ENCODE data around the gene VSTM5.

Gene VSTM5

DNA sequence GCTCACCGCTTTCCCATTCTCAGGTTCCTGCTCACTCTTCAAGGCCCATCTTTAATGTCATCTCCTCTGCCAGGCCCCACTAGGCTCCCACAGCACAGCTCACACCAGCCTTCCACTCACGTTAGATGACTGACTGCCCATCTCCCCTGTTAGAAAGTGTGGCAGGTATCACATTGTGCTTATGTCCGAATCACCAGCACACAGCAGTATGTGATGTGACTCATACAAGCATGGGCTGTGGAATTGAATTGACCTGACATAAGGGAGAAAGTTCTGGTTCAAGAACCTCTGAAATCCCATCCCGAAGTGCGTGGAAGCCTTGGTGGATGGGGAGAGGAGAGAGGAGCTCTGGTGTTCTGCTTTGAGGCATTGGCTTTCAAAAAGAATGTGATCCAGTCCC lies 6.5 kb downstream of the VSTM5 start:
- no peak for DNase-seq (ENCODE audit: low read depth in 3 of 3, low spot score in 1 of 3)

DNA sequence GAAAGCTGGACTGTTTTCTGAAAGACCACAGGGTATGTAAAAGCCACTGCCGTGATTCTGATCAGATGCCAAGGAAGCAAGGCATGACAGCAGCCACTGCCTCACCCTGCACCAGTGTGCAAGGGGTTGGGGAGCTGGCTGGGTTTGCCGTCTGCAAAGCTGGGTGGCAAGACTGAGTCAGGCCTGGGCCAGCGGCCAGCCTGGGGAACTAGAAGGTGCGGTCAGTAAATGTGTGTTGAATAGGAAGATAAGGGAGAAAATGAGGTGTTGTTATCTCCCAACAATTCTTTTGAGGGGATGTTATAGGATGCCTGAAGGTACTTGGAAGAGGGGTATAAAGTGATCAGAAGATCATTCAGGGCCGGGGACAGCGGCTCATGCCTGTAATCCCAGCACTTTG lies 8.0 kb downstream of the VSTM5 start:
- DNase-seq (ENCODE audit: low read depth in 3 of 3, low spot score in 1 of 3), result no peak

DNA sequence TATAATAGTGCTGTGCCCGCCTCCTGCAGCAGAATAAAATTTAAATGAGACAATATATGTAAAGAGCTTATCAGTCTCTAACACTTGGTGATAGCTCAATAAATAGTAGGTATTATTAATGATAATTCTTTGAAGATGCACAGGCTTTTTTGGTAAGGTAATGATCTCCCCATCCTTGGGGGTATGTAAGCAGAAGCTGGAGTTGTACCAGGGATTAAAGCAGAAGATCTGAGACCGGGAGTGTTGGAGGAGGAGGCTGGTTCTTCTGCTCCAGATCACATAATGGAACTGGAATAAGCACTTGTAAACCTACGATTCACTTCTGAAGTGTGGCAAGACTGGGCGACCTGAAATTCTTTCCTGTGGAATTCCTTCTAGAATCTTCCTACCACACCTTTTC lies 8.4 kb downstream of the VSTM5 start:
- no peak for DNase-seq (ENCODE audit: low read depth in 3 of 3, low spot score in 1 of 3)

DNA sequence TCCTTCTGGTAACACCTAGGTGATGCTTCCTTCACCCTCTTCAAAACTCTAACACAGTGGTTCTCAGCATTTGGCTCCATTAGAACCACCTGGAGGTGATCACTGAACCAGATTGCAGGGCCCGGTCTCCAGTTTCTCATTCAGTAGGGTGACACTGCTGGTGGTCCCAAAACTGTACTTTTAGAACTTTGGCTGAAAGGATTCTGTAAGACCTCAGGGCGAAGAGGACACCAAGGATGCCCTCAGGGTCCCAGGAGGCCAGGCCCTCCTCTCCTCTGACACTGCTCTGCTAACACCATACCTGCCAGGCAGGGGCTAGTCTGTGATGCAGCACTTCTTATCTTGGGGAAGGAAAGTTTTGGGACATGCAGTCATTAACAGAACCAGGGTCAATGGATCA lies 9.0 kb downstream of the VSTM5 start:
- DNase-seq (ENCODE audit: low read depth in 3 of 3, low spot score in 1 of 3), result no peak

DNA sequence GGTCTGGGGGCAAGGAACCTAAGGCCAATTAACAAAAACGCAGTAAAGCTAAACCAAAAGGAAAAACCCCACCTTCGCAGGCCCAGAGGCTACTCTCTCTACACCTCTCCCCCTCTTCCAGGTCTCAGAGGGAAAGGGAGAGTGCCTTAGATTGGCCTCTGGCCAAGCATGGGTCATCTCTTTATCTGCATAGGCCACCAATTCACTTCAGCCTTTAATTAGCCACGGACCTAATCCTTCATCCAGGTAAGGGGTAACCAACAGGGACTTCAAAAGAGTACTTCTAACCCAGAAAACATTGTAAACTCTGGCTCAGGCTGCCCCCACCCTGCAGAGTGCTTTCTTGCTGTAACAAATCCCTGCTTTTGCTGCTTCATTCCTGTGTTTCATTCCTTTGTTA lies 9.4 kb downstream of the VSTM5 start:
- no peak for DNase-seq (ENCODE audit: low read depth in 3 of 3, low spot score in 1 of 3)

DNA sequence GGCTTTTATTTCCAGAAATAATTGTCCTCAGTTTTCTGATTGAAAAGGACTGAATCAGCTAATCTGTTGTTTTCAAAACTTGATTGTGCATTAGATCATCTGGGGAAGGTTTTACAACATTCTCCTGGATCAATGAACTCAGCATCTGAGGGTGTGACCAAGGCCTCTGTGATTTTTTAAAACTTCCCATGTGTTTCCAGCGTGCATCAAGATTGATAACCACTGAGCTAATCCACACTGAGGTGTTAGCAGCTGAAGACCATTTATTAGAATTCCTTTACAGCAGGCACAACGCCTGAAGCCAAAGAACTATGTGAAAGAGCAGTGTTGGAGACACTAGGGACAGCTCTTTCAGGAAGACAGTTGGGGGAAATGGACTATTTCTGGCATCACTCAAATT lies 10.2 kb downstream of the VSTM5 start:
- DNase-seq (ENCODE audit: low read depth in 3 of 3, low spot score in 1 of 3), result no peak

DNA sequence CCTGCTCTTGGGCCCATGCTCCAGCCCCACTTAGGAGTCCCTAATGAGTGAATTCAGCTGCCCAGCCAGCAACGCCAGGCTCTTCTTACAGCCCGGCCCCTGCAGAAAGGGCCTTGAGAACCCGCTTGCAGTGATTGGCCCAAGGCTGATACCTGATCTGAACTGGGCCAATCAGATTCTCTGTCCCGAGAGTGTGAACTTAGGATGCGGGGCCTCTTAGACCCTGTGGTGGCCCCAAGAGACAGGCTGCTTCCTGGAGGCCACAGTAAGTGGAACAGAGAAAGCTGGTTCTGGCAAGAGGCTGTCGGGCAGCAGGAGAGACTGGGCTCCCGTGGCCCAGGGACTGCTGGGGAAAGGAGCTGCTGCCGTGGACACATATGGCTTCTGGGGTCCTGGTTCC lies 11.5 kb downstream of the VSTM5 start:
- DNase-seq (ENCODE audit: low read depth in 3 of 3, low spot score in 1 of 3), result no peak

DNA sequence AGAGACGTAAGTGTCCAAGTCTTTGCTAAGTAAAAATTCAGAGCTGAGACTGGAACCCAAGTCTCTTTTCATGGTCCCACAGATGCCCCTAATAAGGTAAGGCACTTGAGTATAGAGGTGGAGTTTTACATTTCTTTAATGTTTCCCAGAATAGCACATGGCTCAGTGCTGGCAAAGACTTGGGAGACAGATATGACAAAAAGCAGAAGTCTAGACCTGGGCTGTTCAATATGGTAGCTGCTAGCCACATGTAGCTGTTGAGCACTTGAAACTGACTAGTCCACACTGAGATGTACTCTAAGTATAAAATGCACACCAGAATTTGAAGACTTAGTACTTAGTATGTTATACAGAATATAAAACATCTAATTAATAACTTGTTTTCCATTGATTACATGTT lies 17.6 kb downstream of the VSTM5 start:
- DNase-seq (ENCODE audit: low read depth in 3 of 3, low spot score in 1 of 3), result no peak

DNA sequence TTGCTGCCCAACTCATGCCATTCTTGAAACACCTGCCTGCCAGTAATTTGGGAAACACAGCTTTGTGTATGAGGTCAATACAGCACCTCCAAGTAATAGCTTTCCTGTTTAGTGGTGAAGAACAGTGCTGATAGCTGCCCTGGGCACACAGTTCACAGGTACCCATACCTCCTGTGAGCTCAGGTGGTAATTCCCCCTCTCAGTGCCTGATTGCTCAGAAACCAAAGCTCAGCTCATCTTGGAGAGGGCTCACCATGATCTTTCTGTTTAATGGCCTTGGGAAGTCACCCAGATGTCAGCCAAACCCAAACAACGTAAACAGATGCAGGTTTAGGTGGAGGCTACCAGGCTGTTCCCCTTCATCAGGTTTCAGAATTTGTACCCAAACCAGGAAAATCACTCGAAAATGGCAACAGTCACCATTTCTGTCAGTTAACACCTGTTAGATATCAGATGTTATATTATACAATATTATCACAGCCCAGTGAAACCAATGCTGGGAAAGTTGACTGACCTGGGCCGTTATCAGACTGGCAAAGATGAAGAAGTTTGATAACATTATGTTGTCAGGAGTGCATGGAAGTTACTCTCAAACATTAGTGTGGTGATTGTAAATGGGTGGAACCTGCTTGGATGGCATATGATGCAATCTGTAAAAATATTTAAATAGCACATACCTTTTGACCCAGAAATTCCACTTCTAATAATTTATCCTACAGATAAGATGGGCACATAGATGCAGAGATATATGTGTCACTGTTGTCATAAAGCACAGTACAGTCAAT lies 18.9 kb downstream of the VSTM5 start:
- no peak for DNase-seq (ENCODE audit: low read depth in 3 of 3, low spot score in 1 of 3)

DNA sequence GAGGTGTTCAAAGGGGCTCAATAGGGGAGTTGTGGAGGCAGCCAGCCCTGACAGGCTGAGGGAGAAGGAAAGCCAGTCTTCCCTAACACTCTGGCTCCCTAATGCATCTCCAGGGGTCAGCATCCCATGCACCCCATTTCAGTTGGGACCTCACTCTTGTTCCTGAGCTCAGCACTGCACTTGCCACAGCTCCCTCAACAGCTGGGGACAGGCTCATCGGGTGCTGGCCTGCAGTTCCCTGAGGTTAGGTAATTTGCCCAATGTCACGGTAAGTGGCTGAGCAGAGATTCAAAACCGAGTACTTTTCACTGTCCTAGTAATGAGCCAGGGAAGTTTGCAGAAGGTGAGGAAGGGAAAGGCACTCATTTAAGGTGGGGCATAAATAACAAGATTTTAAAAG lies 20.8 kb downstream of the VSTM5 start:
- no peak for DNase-seq (ENCODE audit: low read depth in 3 of 3, low spot score in 1 of 3)

DNA sequence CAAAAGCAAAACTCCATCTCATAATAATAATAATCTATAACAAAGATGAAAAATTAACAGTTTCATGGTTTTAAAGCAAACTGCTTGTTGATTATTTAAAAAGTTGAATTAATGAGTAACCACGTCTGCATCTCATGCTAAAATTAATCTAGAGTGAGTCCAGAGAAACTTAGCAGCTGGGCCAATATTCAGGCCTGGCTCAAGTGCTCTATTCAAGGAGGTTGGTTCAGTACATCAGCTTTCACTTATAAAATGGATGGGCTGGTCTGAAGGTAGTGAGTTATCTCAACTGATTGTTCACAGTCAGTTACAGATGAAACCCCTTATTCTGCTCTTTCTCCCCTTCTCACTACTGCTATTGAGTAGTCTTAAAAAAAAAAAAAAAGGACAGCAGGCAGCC lies 23.1 kb downstream of the VSTM5 start:
- DNase-seq (ENCODE audit: low read depth in 3 of 3, low spot score in 1 of 3), result no peak

DNA sequence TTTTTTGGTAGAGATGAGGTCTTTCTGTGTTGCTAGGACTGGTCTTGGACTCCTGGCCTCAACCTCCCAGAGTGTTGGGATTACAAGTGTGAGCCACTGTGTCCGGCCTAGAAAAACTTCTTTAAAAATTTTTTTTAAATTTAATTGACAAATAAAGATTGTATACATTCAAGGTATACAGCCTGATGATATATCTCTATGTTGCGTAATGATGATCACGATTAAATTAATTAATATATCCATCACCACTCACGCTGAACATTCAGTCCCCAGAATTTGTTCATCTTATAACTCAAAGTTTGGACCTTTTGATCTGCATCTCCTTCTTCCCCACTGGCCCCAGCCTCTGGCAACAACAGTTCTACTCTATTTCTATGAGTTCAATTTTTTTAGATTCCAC lies 27.2 kb downstream of the VSTM5 start:
- DNase-seq (ENCODE audit: low read depth in 3 of 3, low spot score in 1 of 3), result no peak

DNA sequence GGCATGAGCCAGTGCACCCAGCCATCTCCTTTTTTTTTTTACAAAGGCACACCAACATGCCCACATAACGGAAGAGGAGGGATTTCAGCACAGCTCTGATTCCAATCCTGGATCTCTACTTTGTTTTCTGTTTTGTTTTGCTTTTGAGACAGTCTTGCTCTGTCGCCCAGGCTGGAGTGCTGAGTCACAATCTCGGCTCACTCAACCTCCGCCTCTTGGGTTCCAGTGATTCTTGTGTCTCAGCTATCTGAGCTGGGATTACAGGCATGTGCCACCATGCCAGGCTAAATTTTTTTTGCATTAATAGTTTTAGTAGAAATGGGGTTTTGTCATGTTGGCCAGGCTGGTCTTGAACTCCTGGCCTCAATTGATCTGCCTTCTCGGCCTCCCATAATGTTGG lies 28.1 kb downstream of the VSTM5 start:
- no peak for DNase-seq (ENCODE audit: low read depth in 3 of 3, low spot score in 1 of 3)

DNA sequence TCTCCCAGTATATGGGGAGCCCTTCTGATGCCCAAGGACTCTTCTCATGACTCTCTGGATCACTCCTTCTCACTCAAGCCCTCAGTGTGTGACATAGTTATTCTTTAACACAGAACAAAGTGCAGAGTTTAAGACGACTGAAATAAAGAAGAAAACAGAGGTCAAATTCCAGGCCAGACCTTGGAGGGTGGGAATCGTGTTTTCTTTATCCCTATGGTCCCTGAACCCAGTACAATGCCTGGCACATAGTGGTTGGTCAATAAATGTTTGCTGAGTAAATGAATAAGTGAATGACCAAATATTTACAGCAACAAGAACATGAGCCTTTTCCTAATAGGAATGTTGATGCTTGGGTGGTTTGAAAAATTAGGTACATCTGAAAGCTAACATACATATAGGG lies 28.8 kb downstream of the VSTM5 start:
- no peak for DNase-seq (ENCODE audit: low read depth in 3 of 3, low spot score in 1 of 3)

DNA sequence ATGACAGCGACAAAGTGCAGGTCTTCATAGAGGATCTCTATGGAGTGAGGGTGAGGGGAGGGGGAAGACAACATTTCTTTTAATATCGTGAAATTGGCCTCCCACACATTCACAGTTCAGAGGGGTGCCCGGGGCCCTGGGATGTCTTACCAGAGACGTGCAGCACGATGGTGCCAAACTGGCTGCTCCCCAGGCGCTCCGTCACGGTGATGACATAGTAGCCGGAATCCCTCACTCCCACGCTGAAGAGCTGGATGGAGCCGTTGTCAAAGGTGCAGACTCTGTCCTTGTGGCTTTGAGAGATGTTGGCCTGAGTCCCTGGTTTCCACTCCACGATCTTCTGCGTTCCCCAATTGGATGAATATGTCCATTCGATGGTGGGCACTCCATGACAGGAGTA lies 29.6 kb downstream of the VSTM5 start:
- DNase-seq (ENCODE audit: low read depth in 3 of 3, low spot score in 1 of 3), result no peak

DNA sequence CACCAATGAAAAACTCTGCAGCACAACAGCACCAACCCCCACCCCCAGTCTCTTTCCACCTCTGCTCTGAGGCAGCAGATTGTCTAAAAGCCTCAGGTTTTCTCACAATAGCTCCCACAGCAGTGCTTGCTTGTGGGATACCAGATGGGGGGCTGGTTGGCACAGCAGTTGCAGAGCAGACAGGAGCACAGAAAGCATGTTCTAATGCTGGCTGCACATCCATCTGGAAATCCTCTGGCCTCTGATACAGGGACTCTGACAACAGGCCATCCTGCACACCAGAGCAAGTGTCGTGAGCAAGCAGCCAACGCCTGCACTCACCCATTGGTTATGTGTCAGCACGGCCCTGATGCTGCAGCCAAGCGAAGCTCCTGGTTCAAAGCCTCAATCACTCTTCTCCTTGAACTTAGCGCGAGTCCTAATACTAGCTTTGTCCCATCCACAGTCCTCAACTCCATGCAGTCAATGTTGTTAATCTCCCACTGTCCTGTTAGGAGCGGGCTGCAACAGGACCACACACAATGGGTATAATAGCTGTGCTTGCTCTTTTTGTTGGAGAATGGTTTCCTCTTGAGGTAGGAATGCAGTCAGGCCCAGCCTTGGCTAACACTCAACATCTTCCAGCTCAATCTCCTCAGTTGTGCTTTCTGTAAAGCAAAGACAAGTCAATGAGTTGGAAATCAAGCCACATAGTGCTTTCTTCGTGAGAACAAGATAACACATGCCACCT lies 30.3 kb downstream of the VSTM5 start:
- no peak for DNase-seq (ENCODE audit: low read depth in 3 of 3, low spot score in 1 of 3)

DNA sequence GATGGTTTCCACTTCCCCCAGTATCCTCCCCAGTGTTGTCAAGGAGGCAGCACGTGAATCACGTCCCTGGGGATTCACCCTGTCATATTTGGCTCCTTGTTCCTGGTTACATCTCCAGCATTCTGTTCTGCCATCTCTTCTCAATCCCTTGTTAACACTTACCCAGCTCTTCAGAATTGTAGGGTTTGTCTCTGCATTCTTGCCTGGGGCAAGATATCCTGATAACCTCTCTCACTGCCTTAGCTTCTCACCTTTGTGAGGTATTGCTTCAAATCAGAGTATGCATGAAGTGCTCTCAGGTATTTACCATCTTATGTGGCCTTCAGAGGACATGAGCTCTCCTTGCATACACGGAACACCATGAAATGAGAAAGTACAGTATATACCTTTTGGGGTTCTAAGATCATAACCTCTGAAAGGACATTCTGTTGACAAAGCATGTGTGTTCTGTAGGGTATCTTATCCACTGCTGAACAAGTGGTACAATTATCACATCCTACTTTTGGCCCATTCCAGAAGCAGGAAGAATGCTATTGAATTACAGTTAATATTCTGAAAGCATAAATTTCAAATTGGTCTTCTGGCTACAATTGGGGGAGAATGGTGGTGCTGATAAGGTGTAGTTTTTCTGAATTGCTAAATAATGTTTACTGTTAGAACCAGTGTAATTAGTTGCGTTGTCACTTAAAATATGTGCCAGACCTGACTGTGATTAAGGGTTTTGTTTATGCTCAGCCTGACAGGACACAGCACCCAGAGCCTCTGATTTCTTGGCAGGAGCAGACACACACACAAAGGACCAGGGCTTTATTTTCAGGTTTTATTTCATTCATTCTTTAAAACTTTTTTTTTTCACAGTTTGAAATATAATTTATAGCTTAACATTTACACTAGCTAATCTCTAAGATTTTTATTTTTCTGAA lies 32.7 kb downstream of the VSTM5 start:
- no peak for DNase-seq (ENCODE audit: low read depth in 3 of 3, low spot score in 1 of 3)

DNA sequence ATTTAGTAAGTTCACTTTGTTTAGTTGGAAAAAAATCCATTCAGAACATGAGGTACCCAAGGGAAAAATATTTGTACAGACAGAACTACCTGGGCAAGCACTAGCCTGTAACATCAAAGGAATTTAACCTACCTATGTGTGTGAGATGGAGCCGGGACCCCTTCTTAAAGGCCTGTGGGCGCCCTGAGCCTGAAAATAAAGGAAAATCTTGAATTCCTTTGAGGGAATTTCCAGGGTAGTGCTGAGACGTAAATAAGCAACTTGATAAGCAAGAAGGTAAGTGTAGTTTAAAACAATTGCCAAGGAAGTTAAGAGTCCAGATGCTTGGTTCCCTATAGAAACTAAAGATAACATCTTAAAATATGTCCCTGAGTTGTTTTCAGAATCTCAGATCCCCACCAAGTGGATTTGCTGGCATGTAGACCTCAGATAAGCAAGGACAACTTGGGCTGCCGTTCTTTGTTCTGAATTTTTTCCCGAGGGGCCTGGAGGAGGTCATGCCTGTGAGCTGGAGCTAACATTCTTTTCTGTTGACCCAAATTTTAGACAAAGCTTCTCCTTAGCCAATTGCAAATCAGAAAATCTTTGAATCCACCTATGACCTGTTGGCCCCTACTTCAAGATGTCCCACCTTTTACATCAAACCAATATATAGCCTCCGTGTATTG lies 35.3 kb downstream of the VSTM5 start:
- DNase-seq (ENCODE audit: low read depth in 3 of 3, low spot score in 1 of 3), result no peak

DNA sequence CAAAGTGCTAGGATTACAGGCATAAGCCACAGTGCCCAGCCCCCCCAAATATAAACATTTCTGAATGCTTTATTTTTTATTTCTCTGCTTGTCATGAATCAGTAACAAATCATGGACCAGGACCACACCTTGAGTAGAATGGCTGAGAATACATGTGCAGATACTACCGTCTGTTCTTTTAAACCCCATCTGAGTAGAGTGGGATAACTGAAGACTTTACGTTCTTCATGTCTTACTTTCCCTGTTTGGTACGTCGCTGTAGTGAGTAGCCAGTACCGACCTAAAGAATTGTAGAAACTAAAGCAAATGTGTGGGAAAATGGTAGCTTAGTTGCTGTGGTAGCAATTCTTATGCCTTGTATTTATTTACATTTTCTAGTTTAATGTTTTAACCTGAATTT lies 36.4 kb downstream of the VSTM5 start:
- DNase-seq (ENCODE audit: low read depth in 3 of 3, low spot score in 1 of 3), result no peak

DNA sequence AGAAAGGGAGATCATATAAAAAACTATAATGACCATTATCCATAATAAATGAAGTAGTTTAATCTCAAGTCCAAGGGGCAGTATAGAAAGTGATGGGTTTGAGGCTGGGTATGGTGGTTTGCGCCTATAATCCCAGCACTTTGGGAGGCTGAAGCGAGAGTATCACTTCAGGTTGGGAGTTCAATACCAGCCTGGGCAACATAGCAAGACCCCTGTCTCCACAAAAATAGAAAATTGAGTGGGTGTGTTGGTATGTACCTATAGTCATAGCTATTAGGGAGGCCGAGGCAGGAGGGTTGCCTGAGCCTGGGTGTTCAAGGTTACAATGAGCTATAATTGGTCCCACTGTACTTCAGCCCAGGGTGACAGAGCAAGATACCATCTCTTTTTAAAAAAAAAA lies 42.4 kb downstream of the VSTM5 start:
- DNase-seq (ENCODE audit: low read depth in 3 of 3, low spot score in 1 of 3), result no peak

DNA sequence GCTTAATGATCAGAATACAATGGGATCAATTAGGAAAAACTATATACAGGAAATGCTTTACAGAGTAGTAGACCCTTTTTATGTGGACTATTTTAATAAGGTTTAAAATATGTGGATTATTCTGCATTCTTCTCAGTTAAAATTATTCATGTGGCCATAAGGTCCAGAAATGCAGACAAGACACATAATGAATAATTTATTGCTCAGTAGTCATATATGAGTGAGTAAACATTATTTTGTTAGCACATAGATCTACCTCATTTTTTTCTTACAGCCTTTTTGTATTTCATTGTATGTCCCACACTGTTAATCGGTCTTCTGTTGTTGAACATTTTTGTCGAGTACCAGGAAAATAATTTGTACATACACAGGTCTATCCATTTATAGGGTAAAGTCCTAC lies 45.5 kb downstream of the VSTM5 start:
- no peak for DNase-seq (ENCODE audit: low read depth in 3 of 3, low spot score in 1 of 3)

Data from stimulated activated CD4-positive, alpha-beta T cell treated with anti-CD3 and anti-CD28 coated beads, TNF-alpha, amount 100 ng/mL, for 1 hour (primary cell).